HG02678 (cell line): ENCODE data around the gene OR2L5.
A peak's percentile ranks its signal among the peaks of the same experiment; 100 is the strongest.

Experiments
- ATAC-seq: cut with Tn5 transposase; IDR thresholded peaks from one replicate; pipeline ENCODE4 v1.9.1; 2021; ENCODE audit warnings: mild to moderate bottlenecking, moderate library complexity; ENCODE audit not compliant: unreplicated experiment

OR2L5 gene

GRCh38 chr1:248013229-248013710, at the start of gene OR2L5:
TSS of gene OR2L5 (plus strand) at chr1:248013660. CDS start at chr1:248021948, 8,288 bp downstream.
- no peak for ATAC-seq

GRCh38 chr1:247964933-247965332, 48.5 kb upstream of the OR2L5 start, which contains the start of gene OR2AK2:
TSS of gene OR2AK2 (plus strand) at chr1:247965233. CDS start at chr1:247965377, 144 bp downstream.
- no peak for ATAC-seq

- peak; percentile 71 for ATAC-seq
These were observed 46.8 kb upstream of the OR2L5 start for GRCh38 chr1:247966532-247967204.

GRCh38 chr1:247992986-247993385, 20.5 kb upstream of the OR2L5 start:
- no peak for ATAC-seq

- no peak for ATAC-seq
These were observed 14.6 kb upstream of the OR2L5 start for GRCh38 chr1:247998811-247999210.

GRCh38 chr1:248000169-248000568, 13.3 kb upstream of the OR2L5 start:
- no peak for ATAC-seq

GRCh38 chr1:248007778-248008177, 5.7 kb upstream of the OR2L5 start:
- ATAC-seq: no peak

- no peak for ATAC-seq
These were observed 3.8 kb upstream of the OR2L5 start for GRCh38 chr1:248009681-248010080.

- ATAC-seq: no peak
These were observed 2.3 kb downstream of the OR2L5 start for GRCh38 chr1:248015803-248016202.

GRCh38 chr1:248029770-248030169, 16.3 kb downstream of the OR2L5 start, which contains the start of gene OR2L2:
TSS of gene OR2L2 (plus strand) at chr1:248030070. CDS start at chr1:248038268, 8,198 bp downstream.
- ATAC-seq: no peak

GRCh38 chr1:248045209-248045608, 31.7 kb downstream of the OR2L5 start:
- no peak for ATAC-seq

GRCh38 chr1:248046536-248046935, 33.1 kb downstream of the OR2L5 start, which contains the start of gene OR2L3:
TSS of gene OR2L3 (plus strand) at chr1:248046836. CDS start at chr1:248060682, 13,846 bp downstream.
- ATAC-seq: no peak

- ATAC-seq: no peak
These were observed 33.5 kb downstream of the OR2L5 start for GRCh38 chr1:248047008-248047407.

GRCh38 chr1:248054671-248055070, 41.2 kb downstream of the OR2L5 start:
- ATAC-seq: no peak

GRCh38 chr1:248055261-248055660, 41.8 kb downstream of the OR2L5 start:
- ATAC-seq: no peak

GRCh38 chr1:248065071-248065470, 51.6 kb downstream of the OR2L5 start:
- ATAC-seq: no peak

GRCh38 chr1:248065604-248066003, 52.1 kb downstream of the OR2L5 start:
- no peak for ATAC-seq
